HG03103 (cell line): ENCODE measurements around the gene KPNA2.
"Not testable (repeated sequence)": the region's sequence is repeated elsewhere in the genome, so short reads cannot be mapped to it uniquely, and the experiment has no call there.

Experiments used
- ATAC-seq: cut with Tn5 transposase; IDR thresholded peaks from one replicate; pipeline ENCODE4 v1.9.1; 2021; ENCODE audit warnings: low read depth; ENCODE audit not compliant: unreplicated experiment

KPNA2 gene

GRCh38 chr17:68019675-68020408 is 15.7 kb upstream of the KPNA2 start:
- ATAC-seq: peak; percentile 93

DNA sequence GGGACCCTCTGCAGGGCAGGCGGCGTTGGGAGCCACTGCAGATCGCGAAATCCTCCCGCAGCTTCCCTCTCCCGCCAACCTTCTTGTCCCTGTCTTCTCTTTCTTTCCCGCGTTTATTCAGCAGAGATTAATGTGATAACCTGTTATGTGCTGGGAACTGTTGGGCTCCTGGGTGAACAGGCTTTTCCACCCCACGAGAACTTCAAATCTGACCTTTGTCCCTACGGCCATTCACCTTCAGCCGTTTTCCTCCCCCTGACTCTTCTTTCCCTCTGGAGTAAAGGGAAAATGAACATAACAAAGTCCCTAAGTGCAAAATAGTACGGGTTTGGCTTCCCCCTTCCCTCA is 15.2 kb upstream of the KPNA2 start:
- no peak for ATAC-seq

DNA sequence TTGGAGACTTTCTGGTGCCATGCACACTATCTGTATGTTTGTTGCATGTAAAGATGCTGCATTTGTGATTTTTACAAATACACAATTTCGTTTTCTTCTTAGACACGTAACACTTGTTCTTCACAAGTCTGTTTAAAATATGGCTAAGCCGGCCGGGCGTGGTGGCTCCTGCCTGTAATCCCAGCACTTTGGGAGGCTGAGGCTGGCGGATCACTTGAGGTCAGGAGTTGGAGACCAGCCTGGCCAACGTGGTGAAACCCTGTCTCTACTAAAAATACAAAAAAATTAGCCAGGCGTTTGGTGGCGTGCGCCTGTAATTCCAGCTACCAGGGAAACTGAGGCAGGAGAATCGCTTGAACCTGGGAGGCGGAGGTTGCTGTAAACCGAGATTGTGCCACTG is 14.7 kb upstream of the KPNA2 start:
- ATAC-seq: not testable (repeated sequence)

GRCh38 chr17:68021963-68022362 is 13.6 kb upstream of the KPNA2 start:
- no peak for ATAC-seq

GRCh38 chr17:68022547-68022946 is 13.0 kb upstream of the KPNA2 start:
- not testable (repeated sequence) for ATAC-seq

GRCh38 chr17:68029512-68030215 is 5.9 kb upstream of the KPNA2 start:
- no peak for ATAC-seq

GRCh38 chr17:68033636-68034451 is 1.7 kb upstream of the KPNA2 start:
- ATAC-seq: no peak

DNA sequence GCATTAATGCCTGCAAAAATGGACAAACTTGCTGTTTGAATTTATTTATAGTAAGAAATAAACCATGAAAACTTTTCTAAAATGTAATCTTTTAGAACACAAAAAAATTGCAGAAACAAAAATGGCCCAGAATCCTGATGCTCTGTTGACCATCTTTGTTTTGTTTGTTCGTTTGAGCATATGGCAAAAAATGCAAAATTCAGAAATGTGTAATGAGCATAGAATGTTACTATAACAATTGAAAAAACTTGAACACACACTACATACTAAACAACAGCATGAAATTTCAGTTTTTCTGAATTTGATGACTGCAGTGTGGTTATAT is 1.1 kb upstream of the KPNA2 start:
- ATAC-seq: no peak

DNA sequence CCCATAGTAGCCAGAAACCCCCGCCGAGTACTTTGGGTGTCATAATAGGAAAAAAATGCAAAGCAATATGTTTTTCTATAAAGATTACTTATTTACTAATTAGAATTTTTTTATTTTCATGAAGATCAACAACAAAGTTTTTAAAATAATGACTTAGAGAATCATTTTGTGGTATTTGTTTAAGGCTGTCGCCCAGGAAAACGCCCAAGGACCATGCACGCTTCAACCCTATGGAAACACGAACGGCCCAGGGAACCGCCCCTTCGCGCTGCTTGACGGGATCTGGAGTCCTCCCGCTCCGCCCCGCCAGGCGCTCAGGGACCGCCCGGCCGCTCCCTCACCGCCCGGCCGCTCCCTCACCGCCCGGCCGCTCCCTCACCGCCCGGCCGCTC is 408 bp upstream of the KPNA2 start:
- ATAC-seq: peak; percentile 77

GRCh38 chr17:68036304-68037147 is 991 bp downstream of the KPNA2 start:
- no peak for ATAC-seq

DNA sequence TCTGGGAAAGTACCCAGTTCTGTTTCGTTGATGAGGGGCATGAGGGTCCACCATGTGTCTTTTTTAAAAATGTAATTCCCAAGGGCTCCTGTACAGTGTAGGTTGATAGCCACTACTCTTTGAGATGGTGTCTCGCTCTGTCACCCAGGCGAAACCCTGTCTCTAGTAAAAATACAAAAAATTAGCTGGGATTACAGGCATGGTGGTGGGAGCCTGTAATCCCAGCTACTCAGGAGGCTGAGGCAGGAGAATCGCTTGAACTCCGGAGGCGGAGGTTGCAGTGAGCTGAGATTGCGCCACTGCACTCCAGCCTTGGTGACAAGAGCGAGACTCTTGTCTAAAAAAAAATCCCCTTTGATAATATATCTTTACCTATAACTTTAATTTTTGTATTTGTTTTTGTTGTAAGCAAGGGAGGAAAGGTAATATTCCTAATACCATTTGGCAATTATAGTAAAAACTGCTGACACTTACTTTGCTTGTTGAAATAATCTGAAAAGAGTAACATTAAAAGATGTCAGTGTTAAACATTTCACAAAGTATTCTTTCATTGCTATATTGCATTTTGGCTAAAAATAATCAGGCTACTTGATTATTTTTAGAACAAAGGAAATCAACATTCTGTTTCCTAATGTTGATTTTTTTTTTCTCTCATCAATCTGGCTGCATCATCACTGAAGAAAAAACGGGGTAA is 11.8 kb downstream of the KPNA2 start:
- no peak for ATAC-seq

DNA sequence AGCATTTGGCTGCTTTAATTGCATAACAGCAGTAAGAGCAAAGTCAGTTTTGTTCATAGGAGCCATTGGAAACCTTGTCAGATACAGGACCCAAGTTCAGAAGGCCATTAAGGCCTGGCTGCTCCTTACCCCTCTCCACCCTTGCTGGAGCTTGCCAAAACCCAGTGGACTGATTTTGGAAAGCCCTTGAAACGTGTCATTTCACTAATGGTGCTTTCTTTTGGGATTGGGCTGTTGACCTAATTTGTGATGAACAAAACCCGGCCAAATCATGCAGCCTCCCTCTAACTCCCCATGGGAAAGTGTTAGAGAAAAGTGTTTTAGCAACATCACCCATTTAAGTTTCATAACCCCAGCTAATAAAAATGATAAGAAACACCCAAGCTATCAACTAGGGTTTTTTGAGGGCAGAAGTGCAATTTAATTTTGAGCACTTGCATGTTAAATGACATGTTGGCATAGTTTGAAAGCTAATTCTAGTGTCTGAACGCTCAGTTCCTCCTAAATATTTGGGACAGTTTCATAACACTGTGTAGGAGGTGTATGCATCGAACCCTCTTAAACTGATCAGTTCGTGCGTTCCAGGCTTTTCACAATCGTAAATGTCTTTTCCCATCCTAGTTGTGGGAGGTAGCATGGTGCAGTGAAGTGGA is 12.5 kb downstream of the KPNA2 start:
- not testable (repeated sequence) for ATAC-seq

DNA sequence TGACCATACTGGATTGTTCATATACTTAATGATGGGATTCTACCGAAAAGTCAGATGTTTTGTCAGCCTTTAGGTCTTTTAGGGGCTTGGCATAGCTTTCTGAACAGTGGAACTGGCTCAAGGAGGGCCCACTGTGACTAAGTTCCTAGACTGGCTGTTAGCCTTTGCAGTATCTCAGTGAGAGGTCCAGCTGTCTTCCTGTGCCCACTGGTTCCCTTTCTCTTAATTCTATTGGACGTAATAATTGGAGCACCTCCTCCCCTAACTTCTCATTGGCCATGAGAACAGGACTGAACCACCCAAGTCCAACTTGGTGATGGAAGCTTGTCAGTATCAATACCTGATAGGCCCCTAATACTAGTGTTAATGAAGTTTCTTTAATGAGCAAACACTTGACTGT is 13.5 kb downstream of the KPNA2 start:
- ATAC-seq: no peak

DNA sequence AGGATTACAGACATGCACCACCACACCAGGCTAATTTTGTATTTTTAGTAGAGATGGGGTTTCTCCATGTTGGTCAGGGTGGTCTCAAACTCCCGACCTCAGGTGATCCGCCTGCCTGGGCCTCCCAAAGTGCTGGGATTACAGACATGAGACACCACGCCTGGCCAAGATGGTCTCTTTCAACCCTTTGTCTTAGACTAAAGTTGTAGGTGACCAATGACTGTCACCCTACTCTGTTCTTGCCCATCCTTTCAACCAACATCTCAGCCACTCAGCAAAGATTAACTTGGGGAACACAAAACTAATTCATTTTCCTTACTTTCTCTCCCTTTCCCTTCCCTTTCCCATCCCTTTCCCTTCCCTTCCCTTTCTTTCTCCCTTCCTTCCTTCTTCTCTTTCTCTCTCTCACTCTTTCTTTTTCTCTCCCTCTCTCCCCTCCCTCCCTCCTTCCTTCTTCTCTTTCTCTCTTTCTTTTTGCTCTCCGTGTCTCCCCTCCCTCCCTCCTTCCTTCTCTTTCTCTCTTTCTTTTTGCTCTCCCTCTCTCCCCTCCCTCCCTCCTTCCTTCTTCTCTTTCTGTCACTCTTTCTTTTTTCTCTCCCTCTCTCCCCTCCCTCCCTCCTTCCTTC is 14.4 kb downstream of the KPNA2 start:
- ATAC-seq: not testable (repeated sequence)

- ATAC-seq: not testable (repeated sequence)
Observed at GRCh38 chr17:68051321-68052312, 16.1 kb downstream of the KPNA2 start.

DNA sequence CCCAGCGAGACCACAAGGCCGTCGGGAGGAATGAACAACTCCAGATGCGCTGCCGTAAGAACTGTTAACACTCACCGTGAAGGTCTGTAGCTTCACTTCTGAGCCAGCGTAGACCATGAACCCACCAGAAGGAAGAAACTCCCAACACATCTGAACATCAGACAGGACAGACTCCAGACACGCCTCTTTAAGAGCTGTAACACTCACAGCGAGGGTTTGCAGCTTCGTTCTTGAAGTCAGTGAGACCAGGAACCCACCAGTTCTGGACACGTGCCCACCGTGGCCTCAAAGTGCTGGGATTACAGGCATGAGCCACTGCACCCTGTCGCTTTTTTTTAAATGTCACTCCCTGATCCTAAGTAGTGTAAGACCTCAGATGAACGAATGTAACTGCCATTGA is 17.3 kb downstream of the KPNA2 start:
- ATAC-seq: no peak

DNA sequence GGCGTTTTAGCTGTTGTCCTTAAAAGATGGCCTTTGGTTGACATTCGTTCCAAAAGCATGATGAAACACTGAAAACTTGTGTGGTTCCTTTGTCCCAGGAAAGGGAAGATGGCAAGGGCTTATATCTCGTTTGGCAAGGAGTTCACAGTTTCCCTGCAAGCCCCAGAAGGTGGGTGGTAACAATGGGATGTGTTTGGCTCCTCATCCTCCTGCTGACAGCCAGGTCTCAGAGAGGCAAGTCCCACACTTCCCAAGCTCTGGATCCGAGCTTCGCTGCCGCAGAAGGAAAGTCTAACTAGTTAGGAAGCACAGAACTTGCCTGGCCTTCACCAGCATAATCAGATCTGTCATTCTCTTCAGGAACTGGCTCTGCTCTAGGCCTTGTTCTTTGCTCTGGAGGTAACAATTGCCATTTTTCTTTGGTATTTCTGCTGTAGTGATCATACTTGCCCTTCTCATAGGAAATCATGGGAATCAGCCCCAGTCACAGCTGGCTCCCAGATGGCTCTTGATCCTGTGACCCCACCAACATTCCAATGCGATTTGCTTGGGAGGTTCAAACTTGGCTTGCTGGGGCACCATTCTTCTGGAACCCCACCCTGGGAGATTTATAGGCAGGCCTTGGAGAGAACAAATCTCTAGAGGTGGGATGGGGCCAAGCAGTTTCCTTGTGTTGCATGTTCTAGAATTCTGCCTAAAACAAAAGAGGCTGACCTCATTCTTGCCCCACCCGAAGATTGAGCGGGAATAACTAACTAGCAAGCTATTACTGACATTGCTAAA is 17.9 kb downstream of the KPNA2 start:
- ATAC-seq: no peak
